HCT116 (cell line): ENCODE measurements around the gene SLC16A4. TPM values are rescaled to one million over a fixed set of nuclear protein-coding genes. Genes with fewer than 3 reads are reported as not detected.

ENCODE experiments used
- ATAC-seq: fragments of 200-7000 bp; cut with Tn5 transposase; 2 replicates; pipeline ENCODE4 v1.9.1; 2020; ENCODE audit warnings: mild to moderate bottlenecking, moderate library complexity
- BruUV-seq: library from RNA; stranded (reverse); fragments of 400-500 nt; replicated peaks from 2 replicates; lab custom pipeline; 2021; lab: Mats Ljungman, UMichigan
- CTCF ChIA-PET: fragments of 300-600 bp; sonication (Branson Sonifier 250); formaldehyde crosslinking; loops from one replicate; lab custom pipeline; 2021; ENCODE audit warnings: antibody characterized with exemption; lab: Charles Lee
- POLR2A ChIA-PET: fragments of 300-600, 350-600 bp; sonication (Branson Sonifier 250); formaldehyde crosslinking; loops from one replicate; lab custom pipeline; 2021; ENCODE audit warnings: antibody characterized with exemption; lab: Charles Lee
- RAD21 ChIA-PET, 2 experiments: fragments of 300-600 bp; sonication (Branson Sonifier 250); formaldehyde crosslinking; loops; one replicate each; lab custom pipeline; 2023; ENCODE audit warnings: low total read pairs in 2 of 2; ENCODE audit not compliant: uncharacterized antibody in 2 of 2, unreplicated experiment in 2 of 2, low non-redundant PET in 1 of 2; lab: Charles Lee
- DNase-seq: peaks from one replicate; pipeline ENCODE4 v3.0.0-alpha.2; 2010; ENCODE audit warnings: low read depth, low spot score
- H2AFZ ChIP-seq: fragments of 200-600 bp; shearing (Covaris generic), sonication (generic); 2 replicates; pipeline ENCODE4 v1.6.1; 2017; ENCODE audit warnings: low read depth, mixed run types, mixed read lengths, antibody characterized with exemption, low read length; ENCODE audit not compliant: poor library complexity, severe bottlenecking
- H3K27ac ChIP-seq: 2 replicates; pipeline ENCODE4 v1.5.1; 2012; ENCODE audit warnings: low read depth, low read length
- H3K27me3 ChIP-seq: fragments of 200-600 bp; sonication (generic); 2 replicates; pipeline ENCODE4 v1.6.1; 2016; ENCODE audit warnings: mixed run types, low read length, mixed read lengths; ENCODE audit not compliant: insufficient read depth
- H3K36me3 ChIP-seq, 2 experiments: fragments of 200-500 bp in 1 of 2; fragments of 200-600 bp in 1 of 2; sonication (Bioruptor generic) in 1 of 2; sonication (generic) in 1 of 2; 2 replicates each; pipeline versions ENCODE4 v1.5.1 to v1.6.1; 2014 to 2016; ENCODE audit warnings: low read length in 2 of 2, inconsistent platforms in 1 of 2, mixed read lengths in 1 of 2, mixed run types in 1 of 2; ENCODE audit not compliant: insufficient read depth in 2 of 2, control insufficient read depth in 1 of 2
- H3K4me1 ChIP-seq, 2 experiments: fragments of 200-600 bp in 1 of 2; sonication (generic) in 1 of 2; 2 replicates each; pipeline versions ENCODE4 v1.5.1 to v1.6.1; 2012 to 2017; ENCODE audit warnings: low read length in 2 of 2, inconsistent platforms in 1 of 2, mild to moderate bottlenecking in 1 of 2, mixed read lengths in 1 of 2, mixed run types in 1 of 2, moderate library complexity in 1 of 2; ENCODE audit not compliant: insufficient read depth in 2 of 2, control insufficient read depth in 1 of 2
- H3K4me2 ChIP-seq: fragments of 200-600 bp; sonication (generic); 2 replicates; pipeline ENCODE4 v1.6.1; 2017; ENCODE audit warnings: mixed run types, low read length, mixed read lengths
- H3K4me3 ChIP-seq, 2 experiments: fragments of 200-600 bp in 1 of 2; sonication (generic) in 1 of 2; replicated peaks in 1 of 2; 2 replicates each; pipeline ENCODE4 v1.5.1; 2011 to 2016; ENCODE audit warnings: low read length in 2 of 2, control low read depth in 1 of 2, low read depth in 1 of 2, mild to moderate bottlenecking in 1 of 2, mixed read lengths in 1 of 2, mixed run types in 1 of 2
- H3K79me2 ChIP-seq: fragments of 200-600 bp; sonication (generic); 2 replicates; pipeline ENCODE4 v1.6.1; 2017; ENCODE audit warnings: mild to moderate bottlenecking, mixed run types, low read length, moderate library complexity, mixed read lengths; ENCODE audit not compliant: insufficient read depth
- H3K9ac ChIP-seq: fragments of 200-600 bp; sonication (generic); 2 replicates; pipeline ENCODE4 v1.6.1; 2016; ENCODE audit warnings: low read length, mixed read lengths
- H3K9me2 ChIP-seq: fragments of 200-600 bp; sonication (generic), shearing (Covaris generic); 2 replicates; pipeline ENCODE4 v1.6.1; 2017; ENCODE audit warnings: mixed run types, mild to moderate bottlenecking, moderate library complexity; ENCODE audit not compliant: insufficient read depth
- H3K9me3 ChIP-seq, 2 experiments: fragments of 200-500 bp in 1 of 2; fragments of 200-600 bp in 1 of 2; sonication (Bioruptor generic) in 1 of 2; sonication (generic) in 1 of 2; 2 replicates each; pipeline ENCODE4 v1.6.1; 2014 to 2017; ENCODE audit warnings: low read length in 2 of 2, mixed read lengths in 2 of 2, inconsistent platforms in 1 of 2, low read depth in 1 of 2, mild to moderate bottlenecking in 1 of 2, mixed run types in 1 of 2, moderate library complexity in 1 of 2; ENCODE audit not compliant: control insufficient read depth in 1 of 2, insufficient read depth in 1 of 2
- H4K20me1 ChIP-seq: fragments of 200-600 bp; sonication (generic), shearing (Covaris generic); 2 replicates; pipeline ENCODE4 v1.6.1; 2017; ENCODE audit warnings: mixed run types, mild to moderate bottlenecking, moderate library complexity; ENCODE audit not compliant: insufficient read depth
- ATF3 ChIP-seq: IDR thresholded peaks from 2 replicates; pipeline ENCODE4 v1.6.1; 2012
- CBX3 ChIP-seq: IDR thresholded peaks from 2 replicates; pipeline ENCODE4 v1.6.1; 2012; ENCODE audit warnings: low read depth
- CEBPB ChIP-seq: IDR thresholded peaks from 2 replicates; pipeline ENCODE4 v1.6.1; 2012; ENCODE audit warnings: low read depth
- CTCF ChIP-seq, 3 experiments: fragments of 200-600 bp in 1 of 3; sonication (generic) in 1 of 3; IDR thresholded peaks in 2 of 3; conservative IDR thresholded peaks in 1 of 3; 2 replicates each; pipeline ENCODE4 v1.5.1; 2012 to 2017; ENCODE audit warnings: low read depth in 2 of 3, low read length in 2 of 3, antibody characterized with exemption in 1 of 3, borderline replicate concordance in 1 of 3, control low read depth in 1 of 3, mild to moderate bottlenecking in 1 of 3, mixed read lengths in 1 of 3, mixed run types in 1 of 3, moderate library complexity in 1 of 3; ENCODE audit not compliant: insufficient read depth in 1 of 3
- EGR1 ChIP-seq: IDR thresholded peaks from 2 replicates; pipeline ENCODE4 v1.6.1; 2012; ENCODE audit warnings: low read depth
- ELF1 ChIP-seq: IDR thresholded peaks from 2 replicates; pipeline ENCODE4 v1.6.1; 2012; ENCODE audit warnings: low read depth, borderline replicate concordance
- EZH2 ChIP-seq: fragments of 200-600 bp; sonication (generic); IDR thresholded peaks from 2 replicates; pipeline ENCODE4 v1.6.1; 2017; ENCODE audit warnings: antibody characterized with exemption, mixed run types
- FOSL1 ChIP-seq: IDR thresholded peaks from 2 replicates; pipeline ENCODE4 v1.6.1; 2012; ENCODE audit warnings: low read depth
- POLR2A ChIP-seq: IDR thresholded peaks from 2 replicates; pipeline ENCODE4 v1.7.0; 2011; ENCODE audit warnings: borderline replicate concordance; ENCODE audit not compliant: insufficient read depth, insufficient read length; ENCODE audit errors: extremely low read depth
- POLR2AphosphoS5 ChIP-seq: IDR thresholded peaks from 2 replicates; pipeline ENCODE4 v1.6.1; 2011; ENCODE audit warnings: mild to moderate bottlenecking, low read depth, low read length, moderate library complexity
- RAD21 ChIP-seq: IDR thresholded peaks from 2 replicates; pipeline ENCODE4 v1.6.1; 2012; ENCODE audit warnings: low read depth, mild to moderate bottlenecking
- SIN3A ChIP-seq: IDR thresholded peaks from 2 replicates; pipeline ENCODE4 v1.6.1; 2012; ENCODE audit warnings: low read depth
- ZBTB33 ChIP-seq: IDR thresholded peaks from 2 replicates; pipeline ENCODE4 v1.6.1; 2011; ENCODE audit warnings: mild to moderate bottlenecking, low read length, moderate library complexity; ENCODE audit not compliant: insufficient replicate concordance; ENCODE audit errors: extremely low read depth
- ZNF274 ChIP-seq: fragments of 200-500 bp; sonication (Bioruptor generic); IDR thresholded peaks from 2 replicates; pipeline ENCODE4 v1.6.1; 2014; ENCODE audit warnings: mild to moderate bottlenecking, low read depth, low read length, inconsistent platforms
- intact Hi-C: fragments of 100-400 bp; cut with micrococcal nuclease; formaldehyde crosslinking; loops from 2 replicates; pipeline ENCODE4 v1.10.0; 2022
- total RNA-seq: library from RNA; stranded (reverse); gene quantifications from one replicate; pipeline ENCODE4 v1.2.1, GENCODE V29; 2021; ENCODE audit not compliant: unreplicated experiment

The SLC16A4 gene
- total RNA-seq, 1 experiment from 2014 or later = 0.20 TPM

GRCh38 chr1:110430366-110430765 is 39.5 kb upstream of the SLC16A4 start:
- H3K9me3 ChIP-seq = no peaks in the 10 kb centered on the region
- H3K27me3 ChIP-seq = 0 out of 2 replicates have a peak, but pooled peaks cover 6% of the 10 kb centered on the region
- intact Hi-C loops = no loop called here
- no peak overlapping the region for H3K4me2 ChIP-seq
- H3K36me3 ChIP-seq = no peaks in the 10 kb centered on the region
- CTCF ChIA-PET = interaction anchor here (1.3 kb wide), 1 partner anchor 223 kb away, joined by 3 read pairs; no protein-coding TSS in a partner anchor
- no peak overlapping the region for H3K4me3 ChIP-seq
- ATAC-seq (no peak), DNase-seq (no peak)
- no peaks in the 10 kb centered on the region for H4K20me1 ChIP-seq
- POLR2A ChIA-PET = no interaction called here
- BruUV-seq = no TSS peak
- H3K4me1 ChIP-seq = peaks cover 13 to 20% of the 10 kb centered on the region in 2 experiments
- RAD21 ChIA-PET = no interaction called here
- no peaks in the 10 kb centered on the region for H3K9me2 ChIP-seq
- H3K9ac ChIP-seq = no peak overlapping the region
- TF ChIP-seq ZNF274 (no peak), FOSL1 (no peak), POLR2A (no peak), RAD21 (no peak)
- TF ChIP-seq, all 23 proteins: peak for 0
- Histone ChIP-seq H3K79me2 (no peaks in the 10 kb centered on the region), H2AFZ (no peak overlapping the region), H3K27ac (no peak overlapping the region)

GRCh38 chr1:110428946-110429345 is 38.1 kb upstream of the SLC16A4 start:
- intact Hi-C loops = no loop called here
- CTCF ChIA-PET = interaction anchor here (1.1 kb wide), 1 partner anchor 31 kb away, joined by 4 read pairs; no protein-coding TSS in a partner anchor

More at GRCh38 chr1:110428946-110429345, 38.1 kb upstream of the SLC16A4 start:
- Histone ChIP-seq H4K20me1 (no peaks in the 10 kb centered on the region), H3K9me2 (no peaks in the 10 kb centered on the region), H3K79me2 (no peaks in the 10 kb centered on the region), H3K9ac (no peak overlapping the region), H2AFZ (no peak overlapping the region), H3K4me2 (no peak overlapping the region), H3K4me3 (no peak overlapping the region), H3K4me1 (peaks cover 8 to 12% of the 10 kb centered on the region in 2 experiments), H3K36me3 (no peaks in the 10 kb centered on the region), H3K27me3 (0 out of 2 replicates have a peak, but pooled peaks cover 6% of the 10 kb centered on the region), H3K27ac (no peak overlapping the region), H3K9me3 (no peaks in the 10 kb centered on the region)
- ChIA-PET RAD21 (no interaction called here), POLR2A (interaction anchor here (1.3 kb wide), 1 partner anchor 90 kb away, joined by 3 read pairs; the partner anchor contains the start of gene RBM15)
- TF ChIP-seq ZBTB33 = no peak
- TF ChIP-seq EZH2 = no peak
- TF ChIP-seq ELF1 = no peak
- TF ChIP-seq CEBPB = no peak
- TF ChIP-seq EGR1 = no peak
- no peak for TF ChIP-seq CTCF (IDR thresholded peaks at IDR 0.05 in 2 of 3, conservative IDR thresholded peaks at IDR 0.05 in 1 of 3; ENCODE audit: borderline replicate concordance in 1 of 3, insufficient read depth in 1 of 3, low read depth in 2 of 3, low read length in 2 of 3)
- TF ChIP-seq SIN3A = no peak
- no peak for TF ChIP-seq POLR2AphosphoS5
- no peak for TF ChIP-seq ATF3
- no peak for TF ChIP-seq CBX3
- no peak for TF ChIP-seq RAD21
- ATAC-seq (no peak), DNase-seq (no peak)
- BruUV-seq = no TSS peak
